ENCODE measurements around the gene MEF2D.

MEF2D gene

DNA sequence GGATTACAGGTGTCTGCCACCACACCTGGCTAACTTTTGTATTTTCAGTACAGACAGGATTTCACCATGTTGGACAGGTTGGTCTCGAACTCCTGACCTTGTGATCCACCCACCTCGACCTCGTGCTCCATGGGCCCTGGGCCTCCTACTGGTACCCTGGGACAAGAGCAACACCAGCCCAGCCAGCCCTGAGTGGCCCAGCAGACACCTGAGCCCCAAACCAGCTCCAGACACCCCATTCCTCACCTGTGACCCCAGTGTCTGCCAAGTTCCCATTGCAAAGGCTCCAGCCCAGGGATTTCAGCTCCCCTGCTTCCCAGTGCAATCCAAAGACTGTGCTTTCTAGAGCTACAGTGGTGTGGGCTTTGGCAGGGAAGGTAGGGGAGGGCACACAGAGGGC, 14.6 kb downstream of the MEF2D start:
- DNase-seq = no peak

- no peak for DNase-seq
These were observed 16.0 kb downstream of the MEF2D start for GRCh38 chr1:156484480-156485058.

DNA sequence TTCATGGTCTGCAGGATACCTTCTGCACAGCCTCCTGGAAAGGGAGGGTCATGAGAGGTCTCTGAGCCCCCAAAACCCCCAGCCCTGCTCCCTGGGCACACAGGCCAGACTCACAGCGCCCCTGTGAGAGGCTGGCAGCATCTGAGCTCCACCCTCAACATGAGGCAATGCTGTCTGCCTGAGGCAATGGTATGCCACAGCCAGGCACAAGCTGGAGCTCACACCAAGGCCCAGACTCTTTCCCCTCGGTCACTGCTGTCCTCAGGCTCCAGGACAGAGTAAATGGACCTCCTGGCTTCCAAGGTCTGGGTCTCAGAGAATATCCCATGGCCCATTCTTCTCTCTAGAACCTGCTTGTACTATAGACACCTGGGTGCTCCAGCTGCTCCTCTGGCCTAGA, 17.2 kb downstream of the MEF2D start:
- no peak for DNase-seq

DNA sequence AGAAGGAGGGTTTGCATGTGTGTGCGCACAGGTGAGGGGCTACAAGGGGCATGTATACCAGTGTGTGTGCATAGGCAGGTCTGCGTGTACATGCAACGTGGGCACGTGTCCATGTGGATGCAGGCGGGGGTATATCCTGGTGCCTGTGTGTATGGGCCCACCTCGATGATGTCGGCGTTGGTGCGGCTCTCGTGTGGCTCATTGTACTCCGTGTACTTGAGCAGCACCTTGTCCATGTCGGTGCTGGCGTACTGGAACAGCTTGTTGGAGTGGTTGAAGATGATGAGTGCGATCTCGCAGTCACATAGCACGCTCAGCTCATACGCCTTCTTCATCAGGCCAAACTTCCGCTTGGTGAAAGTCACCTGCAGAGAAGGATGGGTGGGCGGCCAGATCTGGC, 18.3 kb downstream of the MEF2D start:
- DNase-seq = no peak

GRCh38 chr1:156481527-156481926, 19.0 kb downstream of the MEF2D start:
- no peak for DNase-seq

DNA sequence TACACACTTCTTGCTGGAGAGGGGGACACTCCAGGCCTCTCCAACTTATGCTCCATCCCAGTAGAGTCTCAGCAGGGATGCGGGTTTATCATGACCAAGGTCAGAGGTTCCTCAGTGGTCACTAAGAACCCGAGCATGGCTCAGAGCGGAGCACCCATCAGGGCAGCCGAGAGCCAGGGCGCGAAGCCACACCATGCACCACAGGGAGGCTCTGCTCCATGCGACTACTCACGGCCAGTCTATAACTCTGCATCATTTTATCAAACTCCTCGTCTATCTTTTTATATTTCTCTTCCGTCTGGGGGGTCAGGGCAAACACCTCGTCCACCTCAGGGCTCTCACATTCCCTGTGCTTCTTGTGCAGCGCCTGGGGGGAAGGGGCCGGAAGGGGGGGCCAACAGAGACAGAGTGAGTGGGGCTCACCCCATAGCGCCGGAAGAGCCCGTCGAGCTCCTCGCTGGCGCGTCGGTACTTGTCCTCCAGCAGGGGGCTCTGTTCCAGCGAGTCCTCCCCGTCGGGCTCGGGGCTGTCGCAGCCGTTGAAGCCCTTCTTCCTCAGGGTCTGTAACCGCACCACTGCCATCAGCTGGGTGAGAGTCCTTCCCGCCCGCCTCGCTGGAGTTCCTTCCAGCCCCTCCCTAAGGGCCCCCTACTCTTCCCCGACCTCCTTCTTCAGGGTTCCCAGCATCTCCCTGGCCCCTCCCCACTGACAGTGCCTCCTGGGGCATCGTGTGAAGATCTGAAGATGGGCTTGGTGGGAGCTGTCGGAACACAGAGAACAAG, 20.0 kb downstream of the MEF2D start:
- peak; percentile 60 for DNase-seq

DNA sequence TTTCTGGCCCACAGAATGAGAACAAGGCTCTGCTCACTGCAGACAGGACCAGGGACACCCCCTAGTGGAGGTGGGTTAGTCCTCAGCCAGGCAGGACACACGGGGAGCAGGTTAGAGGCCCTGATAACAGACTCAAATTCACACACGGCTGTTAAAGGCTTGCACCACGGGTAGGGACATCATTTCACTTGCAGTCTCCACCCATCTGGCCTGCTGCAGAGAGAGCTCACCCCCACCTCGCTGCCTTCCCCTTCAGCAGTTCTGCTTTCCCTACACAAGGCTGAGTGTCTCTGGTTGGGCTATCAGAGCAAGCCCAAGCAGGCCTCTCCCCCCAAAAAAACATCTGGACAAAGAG, 20.6 kb downstream of the MEF2D start:
- peak; percentile 68 for DNase-seq

GRCh38 chr1:156479093-156480015, 21.2 kb downstream of the MEF2D start:
- DNase-seq = no peak

DNA sequence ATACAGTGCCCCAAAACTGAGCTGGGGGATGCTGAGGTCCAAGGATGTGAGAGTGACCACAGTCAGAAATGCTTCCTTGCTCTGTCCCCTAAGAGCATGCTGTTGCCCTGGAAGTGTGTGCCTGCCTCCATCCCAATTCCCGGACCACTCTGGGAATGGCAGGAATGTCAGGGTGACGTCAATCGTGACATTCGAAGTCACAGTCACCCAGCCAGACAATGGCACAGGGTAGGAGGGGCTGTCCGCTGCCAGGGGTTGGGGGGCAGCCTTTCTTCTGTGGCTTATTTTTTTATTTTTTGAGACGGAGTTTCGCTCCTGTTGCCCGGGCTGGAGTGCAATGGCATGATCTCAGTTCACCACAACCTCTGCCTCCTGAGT, 22.3 kb downstream of the MEF2D start:
- no peak for DNase-seq

DNA sequence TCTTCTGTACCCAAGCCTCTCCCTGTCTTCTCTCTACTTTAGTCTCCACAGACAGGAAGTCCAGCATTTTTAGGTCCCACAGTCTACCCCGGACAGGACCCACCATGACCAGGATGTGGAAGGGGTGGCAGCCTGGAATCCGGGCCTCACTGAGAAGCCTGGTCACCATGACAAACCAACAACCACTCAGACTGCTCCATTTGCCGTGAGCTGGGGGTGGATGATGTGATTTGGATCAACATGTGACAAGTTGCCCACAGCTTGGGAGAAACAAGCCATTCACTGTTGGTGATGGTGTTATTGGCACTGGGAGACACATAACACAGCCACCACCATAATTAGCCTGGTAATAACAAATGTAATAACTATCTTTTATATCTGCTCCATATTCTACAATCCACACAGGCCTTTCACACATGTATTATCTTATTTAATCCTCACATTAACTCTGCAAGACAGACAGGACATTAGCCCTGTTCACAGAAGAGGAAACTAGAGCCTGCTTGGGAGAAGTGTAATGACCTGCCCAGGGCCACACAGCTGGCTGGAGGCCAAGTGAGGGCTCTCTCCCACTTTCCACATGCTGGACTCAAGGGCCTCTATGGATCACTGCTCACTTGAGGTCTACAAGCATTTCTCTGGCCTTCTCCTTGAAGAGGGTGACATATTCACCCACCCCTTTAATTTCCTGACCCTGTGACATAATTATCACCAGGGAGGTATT, 22.9 kb downstream of the MEF2D start:
- no peak for DNase-seq

- no peak for DNase-seq
These were observed 23.9 kb downstream of the MEF2D start for GRCh38 chr1:156476501-156477298.

- no peak for DNase-seq
These were observed 24.7 kb downstream of the MEF2D start for GRCh38 chr1:156475568-156476500.

GRCh38 chr1:156474966-156475365, 25.6 kb downstream of the MEF2D start:
- DNase-seq = no peak

DNA sequence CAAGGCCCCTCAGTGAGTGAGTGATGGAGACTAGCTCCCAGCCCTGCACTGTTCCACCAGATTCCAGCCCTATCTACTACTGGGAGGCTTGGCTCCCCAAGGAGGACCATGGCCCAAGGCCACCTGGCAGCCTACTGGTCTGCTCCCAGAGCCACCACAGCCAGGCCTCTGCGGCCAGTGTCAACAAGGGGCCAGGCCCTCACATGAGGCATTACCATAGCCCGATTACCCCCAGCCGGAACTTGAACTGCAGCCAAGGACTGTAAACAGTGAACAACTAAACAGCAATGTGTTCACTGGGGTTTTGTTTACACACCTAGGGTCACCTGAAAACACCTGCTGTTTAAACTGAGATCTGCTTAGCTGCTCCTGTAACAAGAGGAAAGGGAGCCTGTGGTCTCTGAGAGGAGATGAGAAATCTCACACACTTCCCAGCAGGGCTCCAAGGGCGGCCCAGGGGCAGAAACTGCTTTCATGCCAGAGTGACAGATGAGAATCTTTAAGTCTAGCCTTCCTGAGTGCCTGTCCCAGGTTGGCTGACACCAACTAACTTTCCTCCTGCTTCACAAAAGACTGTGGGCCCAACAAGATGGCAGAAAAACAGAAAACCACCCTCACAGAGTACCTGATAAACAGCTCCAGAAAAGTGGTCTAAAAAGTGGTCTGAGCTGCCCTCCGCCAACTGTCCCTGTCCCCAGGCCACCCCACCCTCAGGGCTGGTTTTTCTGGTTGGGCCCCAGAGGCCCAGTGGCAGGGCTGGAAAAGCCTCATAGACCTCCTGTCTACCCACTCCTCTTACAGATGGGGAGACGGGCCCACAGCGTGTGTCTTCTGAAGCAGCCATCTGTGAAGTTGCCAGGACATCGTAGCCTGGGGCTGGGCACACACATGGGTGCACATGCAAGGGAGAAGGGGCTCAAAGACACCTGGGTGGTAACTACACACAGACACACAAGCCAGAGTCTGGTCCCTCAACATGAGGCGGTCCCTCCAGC, 28.8 kb downstream of the MEF2D start:
- no peak for DNase-seq

GRCh38 chr1:156470473-156470872, 30.1 kb downstream of the MEF2D start:
- no peak for DNase-seq

- DNase-seq = no peak
These were observed 31.8 kb downstream of the MEF2D start for GRCh38 chr1:156468693-156469345.

DNA sequence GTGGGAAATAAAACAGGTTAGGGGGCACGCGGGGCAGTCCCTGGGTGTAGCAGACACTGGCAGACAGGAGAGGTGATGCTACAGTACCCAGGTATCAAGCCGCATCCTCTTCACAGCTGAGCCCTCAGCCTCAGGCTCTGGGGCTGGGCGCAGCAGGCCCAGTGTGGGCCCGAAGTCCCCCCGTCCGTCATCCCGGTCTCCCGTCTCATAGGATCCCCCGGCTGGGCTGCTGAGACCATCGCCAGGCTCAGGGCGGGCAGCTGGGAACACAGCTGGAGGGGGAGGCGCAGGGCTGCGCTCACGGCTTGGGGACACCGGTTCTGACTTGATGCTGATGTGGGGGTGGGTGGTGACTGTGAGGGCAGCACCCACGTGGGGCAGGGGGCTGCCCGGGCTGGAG, 32.7 kb downstream of the MEF2D start:
- no peak for DNase-seq

DNA sequence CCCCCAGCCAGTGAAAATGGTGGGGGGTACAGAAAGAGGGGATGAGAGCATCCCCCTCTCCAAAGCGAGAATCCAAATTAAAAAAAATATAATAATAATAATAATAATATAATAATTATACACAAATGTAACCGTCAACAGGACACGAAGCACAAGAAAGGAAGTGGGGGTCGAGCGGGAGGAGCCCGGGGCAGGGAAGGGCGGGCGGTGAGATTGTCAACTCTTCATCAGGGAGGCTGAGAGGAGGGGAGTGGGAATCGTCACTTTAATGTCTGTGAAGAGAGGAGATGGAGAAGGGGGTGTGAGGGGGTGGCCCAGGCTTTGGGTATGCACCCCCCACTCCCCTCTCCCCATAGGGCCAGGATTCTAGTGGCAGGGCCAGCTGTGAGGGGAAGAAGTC, 33.2 kb downstream of the MEF2D start:
- no peak for DNase-seq

GRCh38 chr1:156465747-156466365, 34.7 kb downstream of the MEF2D start:
- DNase-seq = no peak
